IMR-90 (cell line): ENCODE results near the gene SCYL3. TPM values are rescaled to one million over a fixed set of nuclear protein-coding genes. Genes with fewer than 3 reads are reported as not detected.

ENCODE experiments used
- ATAC-seq: fragments of 200-7000 bp; cut with Tn5 transposase; 2 replicates; pipeline ENCODE4 v1.9.1; 2020; ENCODE audit warnings: low read depth, mild to moderate bottlenecking, moderate library complexity
- BruUV-seq: library from RNA; stranded (reverse); fragments of 400-500 nt; replicated peaks from 2 replicates; lab custom pipeline; 2021; lab: Mats Ljungman, UMichigan
- CTCF ChIA-PET: fragments of 300-600 bp; formaldehyde crosslinking; extraction: SDS; loops from one replicate; lab custom pipeline; 2021; ENCODE audit warnings: antibody characterized with exemption; lab: Yijun Ruan, JAX
- POLR2A ChIA-PET: fragments of 300-600 bp; sonication (Branson Sonifier 250); formaldehyde crosslinking; loops from one replicate; lab custom pipeline; 2022; ENCODE audit warnings: antibody characterized with exemption; ENCODE audit not compliant: unreplicated experiment; lab: Charles Lee
- DNase-seq: peaks from one replicate; pipeline ENCODE4 v3.0.0; 2013
- H2AFZ ChIP-seq: replicated peaks from 2 replicates; pipeline ENCODE3; 2013; ENCODE audit warnings: low read length, mild to moderate bottlenecking; ENCODE audit not compliant: poor library complexity
- H2AK5ac ChIP-seq: 2 replicates; pipeline ENCODE4 v1.6.1; 2013; ENCODE audit warnings: low read depth, low read length, inconsistent platforms
- H2AK9ac ChIP-seq: replicated peaks from 2 replicates; pipeline ENCODE3; 2013; ENCODE audit warnings: mild to moderate bottlenecking, low read depth, low read length, moderate library complexity; ENCODE audit not compliant: poor library complexity
- H2BK120ac ChIP-seq: 2 replicates; pipeline ENCODE4 v1.6.1; 2013; ENCODE audit warnings: low read depth, low read length, inconsistent platforms
- H2BK15ac ChIP-seq: 3 replicates; pipeline ENCODE4 v1.6.1; 2013; ENCODE audit warnings: low read depth, low read length, inconsistent platforms
- H2BK20ac ChIP-seq: 2 replicates; pipeline ENCODE4 v1.6.1; 2013; ENCODE audit warnings: low read depth, mild to moderate bottlenecking, inconsistent platforms, low read length, moderate library complexity
- H2BK5ac ChIP-seq: 2 replicates; pipeline ENCODE4 v1.6.1; 2013; ENCODE audit warnings: mild to moderate bottlenecking, low read depth, low read length, inconsistent platforms; ENCODE audit not compliant: poor library complexity, severe bottlenecking
- H3K14ac ChIP-seq: replicated peaks from 2 replicates; pipeline ENCODE4 v1.6.1; 2013; ENCODE audit warnings: low read depth, low read length, inconsistent platforms
- H3K18ac ChIP-seq: 2 replicates; pipeline ENCODE4 v1.6.1; 2013; ENCODE audit warnings: low read depth, low read length, control low read depth
- H3K23ac ChIP-seq: 2 replicates; pipeline ENCODE4 v1.6.1; 2013; ENCODE audit warnings: low read depth, low read length, inconsistent platforms
- H3K27ac ChIP-seq: 2 replicates; pipeline ENCODE4 v1.5.1; 2013; ENCODE audit warnings: mild to moderate bottlenecking, control low read depth, low read length; ENCODE audit not compliant: insufficient read depth
- H3K27me3 ChIP-seq: 2 replicates; pipeline ENCODE4 v1.6.1; 2013; ENCODE audit warnings: low read length; ENCODE audit not compliant: control insufficient read depth, insufficient read depth
- H3K36me3 ChIP-seq: 2 replicates; pipeline ENCODE4 v1.6.1; 2013; ENCODE audit warnings: low read length, mixed read lengths; ENCODE audit not compliant: control insufficient read depth, insufficient read depth
- H3K4ac ChIP-seq: 2 replicates; pipeline ENCODE4 v1.6.1; 2013; ENCODE audit warnings: low read depth, low read length, inconsistent platforms
- H3K4me1 ChIP-seq: 2 replicates; pipeline ENCODE4 v1.6.1; 2013; ENCODE audit warnings: low read length, mixed read lengths; ENCODE audit not compliant: control insufficient read depth, insufficient read depth
- H3K4me2 ChIP-seq: 2 replicates; pipeline ENCODE4 v1.6.1; 2013; ENCODE audit warnings: low read depth, mild to moderate bottlenecking, control low read depth, low read length, moderate library complexity
- H3K4me3 ChIP-seq: 2 replicates; pipeline ENCODE4 v1.5.1; 2013; ENCODE audit warnings: low read depth, mild to moderate bottlenecking, control low read depth, low read length, moderate library complexity; ENCODE audit not compliant: insufficient read depth
- H3K56ac ChIP-seq: 2 replicates; pipeline ENCODE4 v1.6.1; 2013; ENCODE audit warnings: low read length, inconsistent platforms; ENCODE audit not compliant: insufficient read depth; ENCODE audit errors: extremely low read depth
- H3K79me1 ChIP-seq, 2 experiments: 2 replicates each; pipeline ENCODE4 v1.6.1; 2013; ENCODE audit warnings: low read length in 2 of 2, inconsistent platforms in 1 of 2, low read depth in 1 of 2
- H3K9ac ChIP-seq: 2 replicates; pipeline ENCODE4 v1.6.1; 2013; ENCODE audit warnings: low read depth, low read length, control low read depth
- H3K9me1 ChIP-seq: 2 replicates; pipeline ENCODE4 v1.6.1; 2013; ENCODE audit warnings: low read length, inconsistent platforms; ENCODE audit not compliant: insufficient read depth
- H3K9me3 ChIP-seq: 2 replicates; pipeline ENCODE4 v1.6.1; 2013; ENCODE audit warnings: low read length; ENCODE audit not compliant: control insufficient read depth, insufficient read depth
- H4K20me1 ChIP-seq: 2 replicates; pipeline ENCODE4 v1.6.1; 2013; ENCODE audit warnings: low read length, inconsistent platforms; ENCODE audit not compliant: insufficient read depth
- H4K5ac ChIP-seq: 2 replicates; pipeline ENCODE4 v1.6.1; 2013; ENCODE audit warnings: mild to moderate bottlenecking, low read depth, low read length, control low read depth
- H4K8ac ChIP-seq, 2 experiments: 2 replicates each; pipeline ENCODE4 v1.6.1; 2013; ENCODE audit warnings: low read depth in 2 of 2, low read length in 2 of 2, control low read depth in 1 of 2, inconsistent platforms in 1 of 2
- H4K91ac ChIP-seq: 2 replicates; pipeline ENCODE4 v1.6.1; 2013; ENCODE audit warnings: low read depth, low read length, inconsistent platforms; ENCODE audit not compliant: insufficient read depth
- CEBPB ChIP-seq: IDR thresholded peaks from 2 replicates; pipeline ENCODE4 v1.6.1; 2012; ENCODE audit warnings: low read depth, low read length, improper control_type of control experiment
- CTCF ChIP-seq: conservative IDR thresholded peaks from 2 replicates; pipeline ENCODE4 v1.5.1; 2012; ENCODE audit warnings: mild to moderate bottlenecking, low read depth, low read length, improper control_type of control experiment
- FOS ChIP-seq: fragments of 150-350 bp; IDR thresholded peaks from 2 replicates; pipeline ENCODE4 v1.6.1; 2016; ENCODE audit warnings: low read depth, low read length
- MAFK ChIP-seq: IDR thresholded peaks from 2 replicates; pipeline ENCODE4 v1.6.1; 2012; ENCODE audit warnings: low read depth, low read length, improper control_type of control experiment
- MXI1 ChIP-seq: IDR thresholded peaks from 2 replicates; pipeline ENCODE4 v1.6.1; 2012; ENCODE audit warnings: low read depth, mild to moderate bottlenecking, low read length, moderate library complexity, borderline replicate concordance
- RCOR1 ChIP-seq: IDR thresholded peaks from 2 replicates; pipeline ENCODE4 v1.6.1; 2012; ENCODE audit warnings: mild to moderate bottlenecking, low read length, improper control_type of control experiment; ENCODE audit not compliant: insufficient replicate concordance
- RFX5 ChIP-seq: IDR thresholded peaks from 2 replicates; pipeline ENCODE4 v1.8.0; 2012; ENCODE audit warnings: low read depth, mild to moderate bottlenecking, low read length, moderate library complexity
- SMC3 ChIP-seq: fragments of 150-350 bp; IDR thresholded peaks from 2 replicates; pipeline ENCODE4 v1.6.1; 2016; ENCODE audit warnings: low read depth, mild to moderate bottlenecking, antibody characterized with exemption, low read length, moderate library complexity
- WGBS, 2 experiments: methylation state at CpG; one replicate each; pipeline versions ENCODE4 v1.1.5 to v1.1.7; 2013; ENCODE audit warnings: missing lambda C conversion rate in 2 of 2; ENCODE audit not compliant: insufficient read length in 1 of 2; ENCODE audit errors: extremely low coverage in 2 of 2; 5-methylcytosine and 5-hydroxymethylcytosine counted together
- dilution Hi-C: fragments of 300-500 bp; cut with HindIII; formaldehyde crosslinking; loops from one replicate; pipeline ENCODE4 v1.14.3; 2018; ENCODE audit warnings: low sequenced_read_pairs; ENCODE audit not compliant: unreplicated experiment
- in situ Hi-C: fragments of 300-500 bp; cut with MboI; formaldehyde crosslinking; loops from 3 replicates; pipeline ENCODE4 v1.14.3; 2019; ENCODE audit warnings: low sequenced_read_pairs, inconsistent platforms, mixed read lengths
- intact Hi-C: fragments of 100-400 bp; cut with micrococcal nuclease; formaldehyde crosslinking; loops from 2 replicates; pipeline ENCODE4 v1.10.0; 2022
- polyA plus RNA-seq, 3 experiments: library from polyadenylated mRNA; depleted of rRNA; stranded (reverse); fragments of >200 nt; gene quantifications; 2 replicates each; pipeline ENCODE4 v1.2.3, GENCODE V29; 2012; ENCODE audit warnings: low replicate concordance in 1 of 3
- total RNA-seq: library from RNA; depleted of rRNA; stranded (reverse); fragments of >200 nt; gene quantifications from 2 replicates; pipeline ENCODE4 v1.2.3, GENCODE V29; 2012

Gene SCYL3
- total and polyA plus RNA-seq, 2 of the 4 experiments (the other 2 are of a cell fraction): 3.9 to 8.4 TPM

GRCh38 chr1:169829671-169830070 lies 64.0 kb downstream of the SCYL3 start:
- Histone ChIP-seq H2AFZ (no peak overlapping the region), H4K91ac (no peak overlapping the region), H3K9me1 (no peaks in the 10 kb centered on the region), H3K14ac (no peak overlapping the region), H2AK9ac (no peak overlapping the region), H3K4me2 (no peak overlapping the region), H2AK5ac (no peak overlapping the region), H3K18ac (no peak overlapping the region), H3K36me3 (peaks cover 1% of the 10 kb centered on the region), H2BK20ac (no peak overlapping the region), H4K5ac (no peak overlapping the region), H3K4me3 (no peak overlapping the region), H3K4ac (no peak overlapping the region), H4K20me1 (no peaks in the 10 kb centered on the region), H2BK120ac (no peak overlapping the region), H3K9me3 (no peaks in the 10 kb centered on the region), H3K56ac (no peak overlapping the region), H3K4me1 (no peaks in the 10 kb centered on the region), H3K23ac (no peak overlapping the region), H3K27ac (no peak overlapping the region), H4K8ac (no peak overlapping the region), H3K27me3 (no peaks in the 10 kb centered on the region), H2BK15ac (no peak overlapping the region), H3K79me1 (no peaks in the 10 kb centered on the region), H2BK5ac (no peak overlapping the region), H3K9ac (no peak overlapping the region)
- TF ChIP-seq RCOR1 (no peak), CEBPB (peak; percentile 40; the same call in 1 of the 2 replicates), MAFK (no peak), MXI1 (no peak), SMC3 (no peak), RFX5 (no peak), FOS (no peak), CTCF (no peak)
- no TSS peak for BruUV-seq
- in situ Hi-C loops: no loop called here
- CTCF ChIA-PET: no interaction called here
- dilution Hi-C loops: no loop called here
- POLR2A ChIA-PET: no interaction called here
- intact Hi-C loops: no loop called here
- ATAC-seq (no peak), DNase-seq (no peak)
- 100% methylated on average over 1 of the region's 1 CpG; no CpG with 5 or more reads in 1 of the 2 experiments for WGBS, 2 experiments
